GM19455 (cell line): Measurements from ENCODE around the gene ING4.

ENCODE experiments used
- ATAC-seq: cut with Tn5 transposase; IDR thresholded peaks from one replicate; pipeline ENCODE4 v1.9.1; 2021; ENCODE audit not compliant: unreplicated experiment

ING4 gene

DNA sequence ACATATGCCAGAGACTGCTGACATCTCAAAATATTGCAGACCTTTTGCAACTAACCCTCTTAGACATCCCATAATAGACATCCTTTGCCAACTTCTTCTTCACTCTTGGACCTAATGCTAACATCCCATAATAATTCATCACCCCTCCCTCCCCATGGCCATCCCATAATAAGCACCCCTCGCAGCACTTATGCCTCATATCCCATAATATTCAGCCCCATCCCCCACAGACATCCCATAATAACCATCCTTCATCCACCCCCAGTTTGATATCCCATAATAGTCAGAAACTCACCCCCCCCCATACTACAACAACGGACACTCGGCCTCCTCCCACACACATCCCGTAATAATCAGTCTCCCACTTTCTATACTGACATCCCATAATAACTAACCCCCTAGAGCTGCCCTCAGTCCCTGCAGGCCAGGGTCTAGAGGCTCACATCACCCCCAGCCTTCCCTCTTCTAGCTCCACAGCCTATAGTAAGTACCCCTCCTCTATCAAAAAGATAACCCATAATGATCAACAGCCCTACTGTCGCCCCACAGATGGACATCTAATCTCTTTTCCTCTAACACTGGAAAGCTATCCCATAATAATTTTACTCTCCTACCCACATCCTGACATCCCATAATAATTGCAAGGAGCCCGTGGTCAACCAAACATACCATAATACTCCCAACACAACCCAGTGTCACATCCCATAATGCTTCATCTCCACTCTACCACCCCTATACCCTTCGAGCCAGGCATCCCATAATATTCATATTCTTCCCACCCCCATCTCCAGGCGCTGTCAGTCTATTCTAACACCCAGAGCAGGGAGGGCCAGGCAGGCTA is 54.9 kb downstream of the ING4 start:
- no peak for ATAC-seq

DNA sequence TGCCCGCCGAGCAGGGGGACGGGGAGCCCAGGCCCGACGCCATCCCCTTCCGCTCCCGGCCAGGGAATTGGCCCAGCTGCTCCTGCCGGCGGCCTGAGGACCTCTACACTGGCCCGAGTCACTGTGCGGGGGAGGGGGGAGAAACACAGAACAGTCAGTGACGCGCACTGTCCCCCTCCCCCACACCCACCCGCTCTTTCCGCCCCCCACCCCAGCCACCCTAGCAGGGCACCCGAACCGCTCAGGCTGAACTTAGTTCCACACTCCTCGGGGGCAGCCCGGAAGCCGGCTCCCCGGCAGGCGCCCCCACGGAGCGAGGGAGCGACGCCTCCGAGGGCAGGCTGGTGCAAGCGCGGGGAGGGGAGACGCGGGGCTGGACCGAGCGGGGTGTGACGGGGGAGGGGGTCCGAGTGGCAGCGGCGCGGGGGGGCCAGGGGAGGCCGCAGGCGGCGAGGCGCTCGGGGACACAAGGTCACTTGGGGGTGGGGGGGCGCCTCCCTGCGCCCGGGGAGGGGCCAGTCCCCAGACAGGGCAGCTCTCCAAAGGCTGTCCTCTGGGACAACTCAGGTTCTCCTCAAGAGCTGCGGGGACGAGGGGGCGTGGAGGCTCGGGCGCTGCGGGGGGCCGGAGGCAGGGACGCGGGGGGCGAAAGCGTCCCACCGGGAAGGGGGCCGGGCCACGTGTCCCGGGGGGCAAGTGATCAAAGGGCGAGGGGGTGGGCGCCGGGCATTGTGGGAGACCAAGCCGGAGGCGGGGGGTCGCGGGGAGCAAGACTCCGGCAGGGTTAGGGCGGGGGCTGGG is 56.4 kb downstream of the ING4 start:
- no peak for ATAC-seq

DNA sequence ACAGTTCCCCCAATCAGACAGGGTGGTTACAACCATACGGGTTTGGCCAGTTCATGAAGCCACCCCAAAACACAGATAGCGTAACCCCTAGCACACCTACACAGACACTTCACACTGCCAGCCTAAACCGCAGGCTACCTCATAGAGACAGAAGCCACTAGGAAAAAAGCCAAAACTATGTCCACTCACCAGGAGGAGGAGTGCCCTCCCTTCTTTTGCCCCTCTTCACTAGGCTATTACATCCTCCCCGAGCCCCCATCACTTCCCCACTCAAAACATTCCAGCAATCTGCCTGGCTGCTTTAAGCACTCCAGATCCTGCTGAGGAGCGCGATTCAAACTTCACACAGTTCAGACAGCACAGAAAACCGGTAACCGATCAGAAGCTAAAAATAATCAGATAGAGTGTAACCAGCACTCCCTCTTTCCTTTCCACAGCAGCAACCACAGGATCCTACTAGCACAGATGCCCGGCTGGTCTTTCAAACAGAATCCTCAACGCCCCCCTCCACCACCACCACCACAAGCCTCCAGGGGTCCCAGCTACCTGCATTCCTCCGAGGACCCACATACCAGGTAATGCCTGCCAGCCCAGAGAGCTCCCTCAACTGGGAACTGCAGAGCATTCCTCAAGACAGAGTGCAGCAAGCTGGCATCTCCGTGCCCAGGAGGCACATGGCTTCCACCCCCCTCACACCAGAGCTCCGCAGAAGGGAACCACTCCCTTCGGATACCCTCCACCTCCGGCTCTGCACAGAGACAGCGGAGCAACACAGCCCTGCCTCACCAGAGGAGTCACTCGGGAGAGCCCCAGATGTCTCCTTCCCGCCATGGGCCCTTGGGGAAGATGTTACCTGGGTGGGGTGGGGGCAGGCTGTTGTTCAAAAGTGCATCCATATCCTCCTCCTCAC is 57.2 kb downstream of the ING4 start:
- no peak for ATAC-seq

DNA sequence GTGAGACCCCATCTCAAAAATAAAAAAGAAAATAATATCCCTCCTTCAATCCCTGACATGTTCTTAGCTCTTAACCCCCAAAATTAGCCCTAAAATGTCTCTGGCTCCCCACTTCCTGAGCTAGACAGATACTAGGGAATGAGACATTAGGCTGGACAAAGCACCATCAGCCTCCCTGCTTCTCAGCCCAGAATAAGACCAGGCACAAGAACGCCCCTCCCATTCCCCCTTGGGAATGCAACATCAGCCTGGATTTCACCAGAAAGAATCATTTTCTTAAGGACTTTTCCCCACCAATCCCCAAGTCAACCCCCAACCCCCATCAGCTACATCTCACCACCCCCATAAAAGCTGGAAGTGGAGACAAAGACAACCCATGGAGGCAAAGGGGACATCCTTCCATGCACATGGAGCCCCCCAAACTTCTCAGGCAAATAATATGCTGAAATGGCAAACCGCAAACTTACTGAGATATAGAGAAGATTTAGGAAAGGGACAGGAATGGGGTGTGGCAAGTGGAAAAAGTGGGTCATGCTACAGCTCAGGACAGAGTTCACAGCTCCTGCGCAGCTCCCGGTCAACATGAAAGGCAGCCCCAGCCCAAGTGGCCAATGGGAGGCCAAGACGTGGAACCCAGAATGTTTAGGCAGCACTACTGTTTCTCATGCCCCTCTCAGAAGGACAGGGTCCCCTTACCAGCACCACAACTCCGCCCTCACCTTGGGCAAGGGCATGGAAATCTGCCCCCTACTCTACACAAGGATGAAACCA is 58.5 kb downstream of the ING4 start:
- ATAC-seq = no peak

DNA sequence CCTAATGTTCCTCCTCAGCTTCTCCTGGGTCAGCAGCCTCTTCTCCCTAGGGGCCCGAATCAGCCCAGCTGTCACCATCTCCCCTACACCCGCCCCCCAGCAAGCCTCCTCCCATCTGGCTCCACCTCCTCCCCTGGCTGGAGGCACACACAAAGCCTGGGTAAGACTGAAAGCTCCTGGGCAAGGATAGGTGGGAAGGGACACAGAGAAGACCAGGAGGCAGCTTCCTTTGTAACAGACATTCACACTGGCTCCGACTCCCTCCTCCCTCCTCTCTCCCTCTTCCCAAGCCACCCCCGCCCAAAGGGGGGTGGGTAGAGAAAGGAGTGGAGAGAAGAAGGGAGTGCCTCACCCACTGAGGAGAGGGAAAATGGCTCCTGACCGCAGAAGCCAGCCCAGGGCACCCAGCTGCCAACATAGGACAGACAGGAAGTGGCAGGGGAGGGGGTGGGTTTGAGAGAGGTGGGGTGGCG is 59.8 kb downstream of the ING4 start:
- ATAC-seq = no peak

DNA sequence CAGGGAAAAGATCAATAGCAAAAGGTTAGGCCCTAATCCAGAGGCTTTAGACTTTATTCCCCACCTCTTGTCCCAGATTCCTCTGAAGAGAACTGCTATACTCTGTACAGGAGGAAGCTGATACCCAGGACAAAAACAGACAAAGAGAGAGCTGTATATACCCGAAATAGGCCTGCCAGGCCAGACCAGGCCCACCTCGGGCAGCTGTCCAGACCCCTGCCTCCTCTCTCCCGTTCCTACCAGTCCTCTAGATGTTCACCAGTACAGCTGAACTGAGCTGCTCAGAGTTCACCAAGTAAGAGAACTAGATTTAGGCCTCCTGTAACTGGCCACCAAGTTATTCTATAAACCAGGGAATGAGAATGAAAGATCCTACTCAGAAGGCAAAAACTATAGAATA is 60.4 kb downstream of the ING4 start:
- no peak for ATAC-seq
